Ishikawa (cell line): ENCODE results near the gene KRT35.

Experiments
- CEBPB ChIP-seq: IDR thresholded peaks from 2 replicates; pipeline ENCODE4 v1.6.1; 2012
- CREB1 ChIP-seq: IDR thresholded peaks from 2 replicates; pipeline ENCODE4 v1.6.1; 2012; ENCODE audit warnings: low read depth
- EGR1 ChIP-seq: IDR thresholded peaks from 2 replicates; pipeline ENCODE4 v1.6.1; 2012
- EP300 ChIP-seq: IDR thresholded peaks from 2 replicates; pipeline ENCODE4 v1.6.1; 2012; ENCODE audit warnings: borderline replicate concordance
- FOXM1 ChIP-seq: IDR thresholded peaks from 2 replicates; pipeline ENCODE4 v1.6.1; 2012; ENCODE audit warnings: low read depth, borderline replicate concordance
- MAX ChIP-seq: IDR thresholded peaks from 2 replicates; pipeline ENCODE4 v1.6.1; 2012
- NFIC ChIP-seq: IDR thresholded peaks from 2 replicates; pipeline ENCODE4 v1.6.1; 2012
- RAD21 ChIP-seq: IDR thresholded peaks from 2 replicates; pipeline ENCODE4 v1.6.1; 2012; ENCODE audit warnings: low read depth
- REST ChIP-seq: IDR thresholded peaks from 2 replicates; pipeline ENCODE4 v1.6.1; 2012; ENCODE audit warnings: low read depth, mild to moderate bottlenecking
- TAF1 ChIP-seq: IDR thresholded peaks from 2 replicates; pipeline ENCODE4 v1.6.1; 2012; ENCODE audit warnings: low read depth, mild to moderate bottlenecking
- TCF12 ChIP-seq: IDR thresholded peaks from 2 replicates; pipeline ENCODE4 v1.6.1; 2012; ENCODE audit warnings: low read depth
- TEAD4 ChIP-seq: IDR thresholded peaks from 2 replicates; pipeline ENCODE4 v1.6.1; 2012
- USF1 ChIP-seq: IDR thresholded peaks from 2 replicates; pipeline ENCODE4 v1.6.1; 2012
- YY1 ChIP-seq: IDR thresholded peaks from 2 replicates; pipeline ENCODE4 v1.6.1; 2012; ENCODE audit warnings: low read depth
- ZBTB7A ChIP-seq: IDR thresholded peaks from 2 replicates; pipeline ENCODE4 v1.6.1; 2012; ENCODE audit warnings: low read depth

The KRT35 gene

GRCh38 chr17:41463746-41464145 lies 17.2 kb downstream of the KRT35 start:
- no peak for TF ChIP-seq CREB1
- TF ChIP-seq EGR1, result no peak
- no peak for TF ChIP-seq YY1
- TF ChIP-seq REST, result no peak
- no peak for TF ChIP-seq RAD21
- TF ChIP-seq MAX, result no peak
- TF ChIP-seq TCF12, result no peak
- no peak for TF ChIP-seq FOXM1
- TF ChIP-seq CEBPB, result no peak
- TF ChIP-seq TEAD4, result no peak
- TF ChIP-seq ZBTB7A, result no peak
- TF ChIP-seq TAF1, result no peak
- no peak for TF ChIP-seq NFIC
- no peak for TF ChIP-seq USF1
- TF ChIP-seq EP300, result no peak

- no peak for TF ChIP-seq USF1
- TF ChIP-seq MAX, result no peak
Observed at GRCh38 chr17:41462705-41463104, 18.2 kb downstream of the KRT35 start.

- TF ChIP-seq TAF1 (no peak), NFIC (no peak), FOXM1 (no peak), RAD21 (no peak)
Observed at GRCh38 chr17:41457676-41458075, 23.3 kb downstream of the KRT35 start.

GRCh38 chr17:41456204-41456603 lies 24.7 kb downstream of the KRT35 start:
- TF ChIP-seq TAF1 (no peak), RAD21 (peak; percentile 30)

- no peak for TF ChIP-seq CREB1
- no peak for TF ChIP-seq NFIC
- TF ChIP-seq TEAD4, result no peak
- TF ChIP-seq EGR1, result no peak
- TF ChIP-seq ZBTB7A, result no peak
- no peak for TF ChIP-seq USF1
- no peak for TF ChIP-seq YY1
- TF ChIP-seq EP300, result no peak
- no peak for TF ChIP-seq FOXM1
- TF ChIP-seq RAD21, result no peak
- no peak for TF ChIP-seq REST
- TF ChIP-seq TAF1, result no peak
- no peak for TF ChIP-seq CEBPB
- TF ChIP-seq TCF12, result no peak
- no peak for TF ChIP-seq MAX
Observed at GRCh38 chr17:41455236-41455635, 25.7 kb downstream of the KRT35 start.

- TF ChIP-seq CEBPB (no peak), EGR1 (no peak), YY1 (no peak), USF1 (no peak), TAF1 (no peak), EP300 (no peak), ZBTB7A (no peak), TCF12 (no peak), MAX (no peak), TEAD4 (no peak), FOXM1 (no peak), REST (no peak)
Observed at GRCh38 chr17:41453066-41453465, 27.9 kb downstream of the KRT35 start.
